Mucosa of stomach (tissue), 1 donor: ENCODE measurements around the gene SH3PXD2A.

Experiments
- H3K27me3 ChIP-seq: one replicate; pipeline ENCODE4 v1.7.0; 2013; ENCODE audit warnings: mild to moderate bottlenecking, low read length; ENCODE audit not compliant: control insufficient read depth, insufficient read depth
- H3K36me3 ChIP-seq: one replicate; pipeline ENCODE4 v1.7.0; 2013; ENCODE audit warnings: low read length; ENCODE audit not compliant: control insufficient read depth, insufficient read depth
- H3K4me1 ChIP-seq: one replicate; pipeline ENCODE4 v1.7.0; 2013; ENCODE audit warnings: mild to moderate bottlenecking, low read length; ENCODE audit not compliant: control insufficient read depth, insufficient read depth
- H3K4me3 ChIP-seq: one replicate; pipeline ENCODE4 v1.7.0; 2013; ENCODE audit warnings: low read length
- H3K9ac ChIP-seq: one replicate; pipeline ENCODE4 v1.7.0; 2013; ENCODE audit warnings: mild to moderate bottlenecking, low read length, moderate library complexity
- H3K9me3 ChIP-seq: one replicate; pipeline ENCODE4 v1.7.0; 2013; ENCODE audit warnings: mild to moderate bottlenecking, low read length, moderate library complexity; ENCODE audit not compliant: control insufficient read depth
- donor health status: Pancreatic carcinoma.

The SH3PXD2A gene

DNA sequence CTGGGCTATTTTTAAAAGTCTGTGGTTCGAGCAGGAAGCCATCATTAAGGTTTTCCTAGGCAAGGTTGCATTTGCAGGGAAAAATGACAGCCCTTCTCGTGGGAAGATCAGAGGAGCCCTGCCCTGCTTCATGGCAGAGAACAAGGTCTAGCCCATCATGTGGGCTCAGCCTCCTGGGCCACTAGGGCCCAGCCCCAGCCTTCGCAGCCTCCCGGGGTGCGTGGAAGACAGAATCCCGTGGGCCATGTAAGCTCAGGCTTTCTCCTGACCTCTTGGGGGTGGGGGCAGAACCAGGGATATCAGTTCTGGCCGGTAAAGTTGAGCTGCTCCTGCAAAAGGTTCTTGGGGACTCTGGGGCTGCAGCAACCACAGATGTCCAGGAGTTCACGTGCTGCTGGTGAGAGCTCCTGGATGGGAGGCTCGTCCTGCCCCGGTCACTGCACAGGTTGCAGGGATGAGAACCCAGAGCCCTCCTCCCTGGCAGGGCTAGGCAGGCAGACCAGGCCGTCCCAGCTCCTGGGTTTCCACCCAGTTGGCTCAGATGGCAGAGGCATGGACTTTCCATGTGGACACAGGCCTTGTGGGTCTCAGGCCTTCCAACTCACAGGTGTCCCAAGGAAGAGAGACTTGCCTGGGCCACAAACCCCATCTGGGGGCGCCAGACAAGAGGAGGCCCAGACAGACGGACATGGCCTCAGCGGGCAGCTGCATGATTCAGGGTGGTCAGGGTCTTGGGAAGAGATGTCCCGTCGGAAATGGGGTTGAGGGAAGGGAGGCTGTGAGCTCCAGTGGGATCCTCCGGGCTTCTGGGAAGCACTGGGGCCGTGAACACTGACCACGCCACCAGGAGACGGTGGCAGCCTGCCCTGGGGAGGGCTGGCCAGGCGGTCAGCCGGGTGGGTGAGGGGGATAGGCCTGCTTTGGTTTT lies 235.7 kb downstream of the SH3PXD2A start:
- H3K9ac ChIP-seq = no peak overlapping the region
- H3K36me3 ChIP-seq = peaks cover 17% of the 10 kb centered on the region
- no peaks in the 10 kb centered on the region for H3K27me3 ChIP-seq
- H3K4me1 ChIP-seq = peaks cover 24% of the 10 kb centered on the region
- no peaks in the 10 kb centered on the region for H3K9me3 ChIP-seq
- no peak overlapping the region for H3K4me3 ChIP-seq

GRCh38 chr10:103618575-103619423 lies 236.6 kb downstream of the SH3PXD2A start:
- Histone ChIP-seq H3K4me1 (peaks cover 24% of the 10 kb centered on the region), H3K9ac (no peak overlapping the region), H3K4me3 (no peak overlapping the region), H3K36me3 (peaks cover 17% of the 10 kb centered on the region), H3K27me3 (no peaks in the 10 kb centered on the region), H3K9me3 (no peaks in the 10 kb centered on the region)

DNA sequence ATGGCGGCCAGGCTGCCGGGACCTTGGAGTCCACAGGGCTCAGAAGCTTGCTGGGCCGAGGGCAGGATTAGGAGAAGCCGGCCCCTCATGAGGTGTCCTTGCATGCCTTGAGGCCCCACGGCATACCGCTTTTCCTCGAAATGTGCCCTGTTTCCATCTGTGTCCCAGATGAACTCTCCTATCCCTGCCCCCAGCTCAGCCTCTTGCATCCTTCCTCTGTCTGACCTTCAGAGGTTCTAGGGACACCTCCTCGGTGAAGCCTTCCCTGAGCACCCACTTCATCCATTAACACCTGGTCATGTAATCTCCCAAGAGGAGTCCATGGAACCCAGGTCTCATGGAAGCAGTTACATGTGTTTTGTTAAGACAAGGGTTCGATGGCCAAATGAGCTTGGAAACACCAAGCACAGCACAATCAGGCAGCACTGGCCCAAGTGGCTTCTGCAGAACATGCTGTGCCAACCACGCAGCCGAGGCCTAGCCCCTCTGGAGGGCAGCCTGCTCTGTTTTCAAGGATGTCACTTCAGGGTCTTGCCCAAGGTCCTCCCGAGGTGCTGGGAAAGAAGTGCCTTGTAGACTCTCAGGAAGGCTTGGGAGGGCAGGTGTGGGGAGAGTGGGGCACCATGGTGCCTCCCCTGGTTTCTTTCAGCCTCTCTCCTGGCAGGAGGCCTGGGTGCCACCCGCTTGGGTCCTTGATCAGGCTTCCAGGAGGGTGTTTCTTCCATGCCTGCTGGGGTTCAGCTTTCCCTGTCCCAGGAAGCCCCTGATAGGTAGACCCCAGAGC lies 237.6 kb downstream of the SH3PXD2A start:
- Histone ChIP-seq H3K36me3 (peaks cover 17% of the 10 kb centered on the region), H3K9ac (no peak overlapping the region), H3K9me3 (no peaks in the 10 kb centered on the region), H3K4me3 (no peak overlapping the region), H3K27me3 (no peaks in the 10 kb centered on the region), H3K4me1 (peaks cover 24% of the 10 kb centered on the region)

DNA sequence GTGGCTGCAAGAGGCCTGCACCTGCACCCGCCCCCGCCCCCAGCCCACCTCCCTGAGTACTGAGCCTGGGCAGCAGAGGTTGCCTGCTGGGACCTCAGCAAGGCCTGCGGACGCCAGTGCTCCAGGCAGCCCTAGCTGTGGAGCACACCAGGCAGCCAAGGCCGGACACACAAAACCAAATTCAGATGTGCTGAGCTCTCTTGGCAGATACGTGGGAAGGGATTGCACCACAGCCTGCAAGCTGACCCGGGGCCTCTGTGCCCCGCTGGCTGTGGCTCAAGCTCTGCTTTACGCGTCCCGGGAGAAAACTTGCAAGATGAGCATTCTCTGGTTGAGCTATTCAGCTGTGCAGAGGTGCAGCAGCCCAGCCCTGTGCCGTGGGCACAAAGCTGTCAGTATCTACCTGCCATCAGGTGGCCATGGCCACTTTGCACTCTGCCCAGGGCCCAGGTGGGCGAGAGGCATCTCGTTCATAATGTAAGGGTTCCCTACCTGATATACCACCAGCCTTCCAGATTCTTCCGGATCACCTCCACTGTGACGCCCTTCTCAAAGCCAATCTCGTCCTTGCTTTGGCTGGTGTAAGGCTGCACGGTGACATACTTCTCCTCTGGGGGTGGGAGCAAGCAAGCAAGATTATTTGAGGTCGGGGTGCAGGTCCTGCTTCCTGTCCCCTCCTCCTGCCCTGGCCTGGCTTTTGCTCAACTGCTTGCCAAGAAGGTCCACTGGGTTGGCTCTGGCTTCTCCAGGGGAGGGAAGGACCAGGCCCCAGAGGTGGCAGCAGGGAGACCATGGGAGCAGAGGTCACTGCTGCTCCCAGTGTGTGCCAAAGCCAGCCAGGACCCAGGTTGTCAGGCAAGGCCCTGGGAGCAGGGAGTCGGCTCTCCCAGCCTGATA lies 238.4 kb downstream of the SH3PXD2A start:
- H3K36me3 ChIP-seq = peaks cover 10% of the 10 kb centered on the region
- no peak overlapping the region for H3K4me3 ChIP-seq
- H3K27me3 ChIP-seq = no peaks in the 10 kb centered on the region
- peaks cover 24% of the 10 kb centered on the region for H3K4me1 ChIP-seq
- no peaks in the 10 kb centered on the region for H3K9me3 ChIP-seq
- H3K9ac ChIP-seq = no peak overlapping the region

DNA sequence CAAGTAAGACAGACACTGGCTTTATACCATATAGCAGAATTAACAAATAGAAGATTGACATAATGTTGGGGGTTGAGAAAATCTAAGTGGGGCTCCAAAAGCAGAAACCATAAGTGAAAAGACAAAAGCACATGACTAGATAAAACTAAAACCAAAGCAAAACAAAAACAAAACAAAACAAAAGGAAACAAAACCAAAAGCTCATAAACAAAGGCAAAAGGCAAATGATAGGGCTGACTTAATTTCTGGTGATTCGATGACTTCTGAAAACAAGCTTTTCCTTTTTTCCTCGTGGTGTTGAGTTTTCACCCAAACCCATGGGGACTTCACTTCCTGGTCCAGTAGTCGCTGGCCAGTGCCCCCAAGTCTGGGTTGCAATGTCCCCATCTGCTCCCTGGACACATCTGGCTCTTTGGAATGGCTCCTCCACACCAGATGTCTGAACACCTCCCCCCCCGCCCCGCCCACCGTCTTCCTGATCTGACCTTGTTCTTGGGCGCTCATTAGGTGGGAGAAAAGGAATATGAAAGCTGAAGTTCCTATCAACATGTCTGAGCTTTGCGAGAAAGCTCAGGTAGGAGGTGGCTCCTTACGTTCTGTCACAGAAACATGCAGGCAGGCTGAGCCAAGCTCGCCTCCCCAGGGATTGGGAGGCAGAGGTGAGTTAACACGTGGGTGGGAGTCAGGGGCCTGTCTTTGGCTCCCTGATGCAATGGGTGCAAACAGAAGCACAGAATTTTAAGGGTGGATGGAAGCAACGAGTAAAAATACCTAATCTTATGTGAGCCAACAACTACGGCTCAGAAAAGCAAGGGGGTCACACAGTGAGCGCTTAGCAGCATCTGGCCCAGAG lies 240.8 kb downstream of the SH3PXD2A start:
- Histone ChIP-seq H3K9me3 (no peaks in the 10 kb centered on the region), H3K4me1 (peaks cover 24% of the 10 kb centered on the region), H3K27me3 (no peaks in the 10 kb centered on the region), H3K4me3 (no peak overlapping the region), H3K9ac (no peak overlapping the region), H3K36me3 (peaks cover 5% of the 10 kb centered on the region)

DNA sequence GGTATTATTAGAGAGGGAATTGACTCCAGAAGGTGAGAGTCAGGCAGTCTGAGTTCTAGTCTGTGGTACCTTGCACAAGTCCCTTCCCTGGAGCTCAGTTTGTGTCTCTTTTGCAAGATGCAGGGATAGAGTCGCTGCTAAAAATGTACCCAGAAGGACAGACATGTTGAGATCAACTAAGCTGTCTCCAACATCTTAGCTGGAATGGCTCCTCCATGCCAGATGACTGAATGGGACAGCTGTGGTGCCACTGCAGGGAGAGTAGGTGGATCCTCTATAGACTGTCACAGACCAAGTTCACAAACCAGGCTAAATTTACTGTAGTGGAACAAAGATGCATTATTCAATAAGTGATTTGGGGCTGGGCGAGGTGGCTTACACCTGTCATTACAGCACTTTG lies 241.8 kb downstream of the SH3PXD2A start:
- Histone ChIP-seq H3K9ac (no peak overlapping the region), H3K36me3 (peaks cover 5% of the 10 kb centered on the region), H3K4me3 (no peak overlapping the region), H3K9me3 (no peaks in the 10 kb centered on the region), H3K27me3 (no peaks in the 10 kb centered on the region), H3K4me1 (peaks cover 17% of the 10 kb centered on the region)

DNA sequence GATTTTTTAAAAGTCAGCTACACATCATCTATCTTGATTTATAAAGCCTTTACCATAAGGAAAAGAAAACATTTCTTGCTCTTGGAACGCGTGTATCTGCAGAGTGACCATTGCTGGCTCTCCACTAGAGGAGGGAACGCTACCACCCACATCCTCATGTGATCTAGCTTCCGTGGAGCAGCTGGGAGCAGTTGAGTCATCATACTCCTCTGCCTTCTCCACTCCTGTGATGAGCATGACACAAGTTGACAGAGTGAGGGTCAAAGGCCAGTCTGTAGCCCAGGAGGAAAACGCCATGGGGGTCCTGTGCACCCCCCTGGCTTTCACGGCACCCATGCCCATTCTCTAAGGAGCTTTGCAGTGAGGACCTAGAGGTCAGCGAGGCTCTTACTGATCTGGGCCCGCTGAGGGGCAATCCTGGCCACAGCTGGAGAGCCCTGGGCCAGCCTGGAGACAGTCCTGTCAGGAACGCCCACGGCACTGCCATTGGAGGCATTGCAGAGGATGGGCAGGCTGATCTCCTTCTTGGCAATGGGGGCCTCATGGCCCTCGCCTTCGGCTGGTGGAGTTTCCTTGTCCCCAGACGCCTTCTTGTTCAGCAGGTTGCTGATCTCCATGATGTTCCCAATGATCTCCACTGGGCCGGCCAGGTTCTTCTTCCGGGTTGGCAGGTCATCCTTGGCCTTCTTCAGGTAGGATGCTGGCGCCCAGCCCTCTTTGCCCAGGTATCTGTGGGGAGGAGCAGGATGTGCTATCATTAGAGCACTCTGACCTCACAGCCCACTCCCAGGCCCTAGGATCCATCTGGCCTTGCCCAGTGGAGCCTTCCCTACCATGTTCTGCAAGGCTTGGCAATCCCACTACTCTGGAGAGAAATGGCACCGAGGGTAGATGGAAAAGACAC lies 242.7 kb downstream of the SH3PXD2A start:
- Histone ChIP-seq H3K36me3 (peaks cover 5% of the 10 kb centered on the region), H3K4me1 (peaks cover 12% of the 10 kb centered on the region), H3K9me3 (no peaks in the 10 kb centered on the region), H3K9ac (no peak overlapping the region), H3K4me3 (no peak overlapping the region), H3K27me3 (no peaks in the 10 kb centered on the region)

- H3K4me1 ChIP-seq = peaks cover 5% of the 10 kb centered on the region
- H3K4me3 ChIP-seq = no peak overlapping the region
- H3K27me3 ChIP-seq = no peaks in the 10 kb centered on the region
- H3K9me3 ChIP-seq = no peaks in the 10 kb centered on the region
- no peak overlapping the region for H3K9ac ChIP-seq
- peaks cover 5% of the 10 kb centered on the region for H3K36me3 ChIP-seq
These were observed 244.4 kb downstream of the SH3PXD2A start for GRCh38 chr10:103610921-103611511.

GRCh38 chr10:103610083-103610472 lies 245.3 kb downstream of the SH3PXD2A start:
- peaks cover 5% of the 10 kb centered on the region for H3K36me3 ChIP-seq
- peaks cover 4% of the 10 kb centered on the region for H3K4me1 ChIP-seq
- no peak overlapping the region for H3K4me3 ChIP-seq
- H3K27me3 ChIP-seq = no peaks in the 10 kb centered on the region
- H3K9me3 ChIP-seq = no peaks in the 10 kb centered on the region
- no peak overlapping the region for H3K9ac ChIP-seq
